Astrocyte (in vitro differentiated cells and primary cell): ENCODE data around the gene ARHGEF11. TPM values are rescaled to one million over a fixed set of nuclear protein-coding genes. Genes with fewer than 3 reads are reported as not detected.

Experiments
- DNase-seq: peaks from one replicate; pipeline ENCODE4 v3.0.0-alpha.2; 2010; ENCODE audit warnings: low read depth
- FAIRE-seq: peaks from 2 replicates; lab custom pipeline; 2011; peaks lifted over from hg19 to GRCh38; lab: Jason Lieb, UNC
- H2AFZ ChIP-seq: 2 replicates; pipeline ENCODE4 v1.6.0; 2012; ENCODE audit warnings: low read depth, low read length, inconsistent platforms
- H3K27ac ChIP-seq: 2 replicates; pipeline ENCODE4 v1.5.1; 2011; ENCODE audit warnings: low read depth, low read length, inconsistent platforms
- H3K27me3 ChIP-seq: 2 replicates; pipeline ENCODE4 v1.6.0; 2011; ENCODE audit warnings: low read length, inconsistent platforms; ENCODE audit not compliant: insufficient read depth
- H3K36me3 ChIP-seq: 2 replicates; pipeline ENCODE4 v1.5.1; 2011; ENCODE audit warnings: low read length, inconsistent platforms; ENCODE audit not compliant: insufficient read depth
- H3K4me1 ChIP-seq: 2 replicates; pipeline ENCODE4 v1.5.1; 2011; ENCODE audit warnings: low read length, inconsistent platforms; ENCODE audit not compliant: insufficient read depth
- H3K4me2 ChIP-seq: 2 replicates; pipeline ENCODE4 v1.6.0; 2012; ENCODE audit warnings: low read length, inconsistent platforms
- H3K4me3 ChIP-seq: 2 replicates; pipeline ENCODE4 v1.5.1; 2011; ENCODE audit warnings: low read depth, mild to moderate bottlenecking, low read length, inconsistent platforms; ENCODE audit not compliant: insufficient read depth
- H3K79me2 ChIP-seq: 2 replicates; pipeline ENCODE4 v1.6.0; 2012; ENCODE audit warnings: mild to moderate bottlenecking, low read length, inconsistent platforms; ENCODE audit not compliant: insufficient read depth
- H3K9ac ChIP-seq: 2 replicates; pipeline ENCODE4 v1.6.0; 2012; ENCODE audit warnings: mild to moderate bottlenecking, low read length, inconsistent platforms
- H3K9me3 ChIP-seq: 2 replicates; pipeline ENCODE4 v1.5.1; 2012; ENCODE audit warnings: low read depth, mild to moderate bottlenecking, low read length, inconsistent platforms; ENCODE audit not compliant: insufficient read depth
- H4K20me1 ChIP-seq: 2 replicates; pipeline ENCODE4 v1.6.0; 2012; ENCODE audit warnings: low read length, inconsistent platforms; ENCODE audit not compliant: insufficient read depth
- H3K27ac Mint-ChIP-seq: one replicate; pipeline ENCODE4 v1.8.0; 2021; ENCODE audit warnings: mild to moderate bottlenecking, mixed read lengths; ENCODE audit not compliant: unreplicated experiment
- H3K27me3 Mint-ChIP-seq: one replicate; pipeline ENCODE4 v1.8.0; 2021; ENCODE audit warnings: low read depth, mixed read lengths; ENCODE audit not compliant: unreplicated experiment
- H3K36me3 Mint-ChIP-seq: one replicate; pipeline ENCODE4 v1.8.0; 2021; ENCODE audit warnings: low read depth, mixed read lengths; ENCODE audit not compliant: unreplicated experiment
- H3K4me1 Mint-ChIP-seq: one replicate; pipeline ENCODE4 v1.8.0; 2021; ENCODE audit warnings: low read depth, mixed read lengths; ENCODE audit not compliant: unreplicated experiment
- H3K4me3 Mint-ChIP-seq: one replicate; pipeline ENCODE4 v1.8.0; 2021; ENCODE audit warnings: mild to moderate bottlenecking, moderate library complexity, mixed read lengths; ENCODE audit not compliant: unreplicated experiment
- H3K9me3 Mint-ChIP-seq: one replicate; pipeline ENCODE4 v1.8.0; 2021; ENCODE audit warnings: mild to moderate bottlenecking, mixed read lengths; ENCODE audit not compliant: unreplicated experiment
- CTCF ChIP-seq: IDR thresholded peaks from 2 replicates; pipeline ENCODE4 v1.5.1; 2011; ENCODE audit warnings: low read depth, mild to moderate bottlenecking, inconsistent platforms, low read length, moderate library complexity; ENCODE audit not compliant: insufficient read depth
- EZH2 ChIP-seq: IDR thresholded peaks from 2 replicates; pipeline ENCODE4 v1.6.1; 2012; ENCODE audit warnings: mild to moderate bottlenecking, low read length, inconsistent platforms; ENCODE audit not compliant: insufficient read depth
- total RNA-seq: library from RNA; stranded (reverse); gene quantifications from 2 replicates; pipeline ENCODE4 v1.2.1, GENCODE V29; 2021

ARHGEF11 gene
- total RNA-seq, 1 donor from 2014 or later: 29.2 TPM

- Mint-ChIP-seq H3K9me3 (no peaks in the 10 kb centered on the region), H3K27me3 (no peaks in the 10 kb centered on the region), H3K27ac (no peak overlapping the region), H3K36me3 (peaks cover 15% of the 10 kb centered on the region), H3K4me3 (no peak overlapping the region), H3K4me1 (no peaks in the 10 kb centered on the region)
- FAIRE-seq (no peak), DNase-seq (no peak)
- H3K4me2 ChIP-seq: no peak overlapping the region
- H3K79me2 ChIP-seq: peaks cover 12% of the 10 kb centered on the region
- no peak overlapping the region for H3K4me3 ChIP-seq
- TF ChIP-seq EZH2: no peak
- TF ChIP-seq CTCF: no peak
- no peaks in the 10 kb centered on the region for H3K27me3 ChIP-seq
- H3K9me3 ChIP-seq: no peaks in the 10 kb centered on the region
- H3K9ac ChIP-seq: no peak overlapping the region
- peaks cover 31% of the 10 kb centered on the region for H4K20me1 ChIP-seq
- no peak overlapping the region for H3K27ac ChIP-seq
- H3K36me3 ChIP-seq: peaks cover 15% of the 10 kb centered on the region
- H3K4me1 ChIP-seq: no peaks in the 10 kb centered on the region
- no peak overlapping the region for H2AFZ ChIP-seq
Observed at GRCh38 chr1:156987715-156988114, 57.8 kb downstream of the ARHGEF11 start.

GRCh38 chr1:156980551-156980950 is 65.0 kb downstream of the ARHGEF11 start:
- Histone ChIP-seq H3K36me3 (peaks cover 31% of the 10 kb centered on the region), H3K4me3 (no peak overlapping the region), H4K20me1 (no peaks in the 10 kb centered on the region), H3K9ac (no peak overlapping the region), H2AFZ (no peak overlapping the region), H3K9me3 (no peaks in the 10 kb centered on the region), H3K27ac (no peak overlapping the region), H3K4me1 (no peaks in the 10 kb centered on the region), H3K79me2 (no peaks in the 10 kb centered on the region), H3K4me2 (no peak overlapping the region), H3K27me3 (no peaks in the 10 kb centered on the region)
- TF ChIP-seq CTCF (no peak), EZH2 (no peak)
- H3K36me3 Mint-ChIP-seq: peaks cover 32% of the 10 kb centered on the region
- no peak for DNase-seq
- no peak overlapping the region for H3K27ac Mint-ChIP-seq
- no peaks in the 10 kb centered on the region for H3K4me1 Mint-ChIP-seq
- H3K9me3 Mint-ChIP-seq: no peaks in the 10 kb centered on the region
- H3K27me3 Mint-ChIP-seq: no peaks in the 10 kb centered on the region
- H3K4me3 Mint-ChIP-seq: no peak overlapping the region
- no peak for FAIRE-seq

GRCh38 chr1:156975084-156975483 is 70.5 kb downstream of the ARHGEF11 start:
- Histone ChIP-seq H3K27ac (no peak overlapping the region), H3K9ac (no peak overlapping the region), H3K36me3 (peaks cover 35% of the 10 kb centered on the region), H3K4me3 (no peak overlapping the region), H3K27me3 (no peaks in the 10 kb centered on the region), H3K9me3 (no peaks in the 10 kb centered on the region), H2AFZ (no peak overlapping the region), H4K20me1 (no peaks in the 10 kb centered on the region), H3K79me2 (no peaks in the 10 kb centered on the region), H3K4me1 (no peaks in the 10 kb centered on the region), H3K4me2 (no peak overlapping the region)
- H3K4me1 Mint-ChIP-seq: peaks cover 4% of the 10 kb centered on the region
- peaks cover 32% of the 10 kb centered on the region for H3K36me3 Mint-ChIP-seq
- no peaks in the 10 kb centered on the region for H3K27me3 Mint-ChIP-seq
- DNase-seq: no peak
- H3K27ac Mint-ChIP-seq: no peak overlapping the region
- no peaks in the 10 kb centered on the region for H3K9me3 Mint-ChIP-seq
- no peak overlapping the region for H3K4me3 Mint-ChIP-seq
- no peak for FAIRE-seq
- no peak for TF ChIP-seq CTCF
- TF ChIP-seq EZH2: no peak
